Panc1 (cell line): ENCODE measurements around the gene ICA1. TPM values are rescaled to one million over a fixed set of nuclear protein-coding genes. Genes with fewer than 3 reads are reported as not detected.

Experiments used
- ATAC-seq: fragments of 200-7000 bp; cut with Tn5 transposase; 2 replicates; pipeline ENCODE4 v1.9.1; 2020; ENCODE audit warnings: mild to moderate bottlenecking, moderate library complexity
- BruUV-seq: library from RNA; stranded (reverse); fragments of 400-500 nt; replicated peaks from 2 replicates; lab custom pipeline; 2021; lab: Mats Ljungman, UMichigan
- CTCF ChIA-PET: fragments of 300-600 bp; sonication (Branson Sonifier 250); formaldehyde crosslinking; loops from one replicate; lab custom pipeline; 2022; ENCODE audit warnings: antibody characterized with exemption; lab: Charles Lee
- POLR2A ChIA-PET: fragments of 300-600 bp; sonication (Branson Sonifier 250); formaldehyde crosslinking; loops from one replicate; lab custom pipeline; 2022; ENCODE audit warnings: antibody characterized with exemption; lab: Charles Lee
- DNase-seq: peaks from one replicate; pipeline ENCODE4 v3.0.0-alpha.2; 2010; ENCODE audit warnings: low read depth, low spot score
- H3K27ac ChIP-seq: 2 replicates; pipeline ENCODE4 v1.5.1; 2011; ENCODE audit warnings: mild to moderate bottlenecking, low read length, inconsistent platforms
- H3K27me3 ChIP-seq: fragments of 200-500 bp; sonication (Bioruptor generic); 2 replicates; pipeline ENCODE4 v1.6.0; 2014; ENCODE audit warnings: low read length, inconsistent platforms; ENCODE audit not compliant: control insufficient read depth, insufficient read depth
- H3K36me3 ChIP-seq: fragments of 200-500 bp; sonication (Bioruptor generic); 2 replicates; pipeline ENCODE4 v1.5.1; 2014; ENCODE audit warnings: inconsistent platforms, mild to moderate bottlenecking, low read length, moderate library complexity; ENCODE audit not compliant: control insufficient read depth, insufficient read depth
- H3K4me1 ChIP-seq: 2 replicates; pipeline ENCODE4 v1.5.1; 2011; ENCODE audit warnings: inconsistent platforms, mild to moderate bottlenecking, low read length, moderate library complexity; ENCODE audit not compliant: control insufficient read depth, insufficient read depth
- H3K4me3 ChIP-seq, 2 experiments: 2 replicates each; pipeline ENCODE4 v1.5.1; 2011 to 2012; ENCODE audit warnings: low read depth in 2 of 2, low read length in 2 of 2, mild to moderate bottlenecking in 2 of 2, inconsistent platforms in 1 of 2, moderate library complexity in 1 of 2
- H3K9me3 ChIP-seq: fragments of 200-500 bp; sonication (Bioruptor generic); 2 replicates; pipeline ENCODE4 v1.5.1; 2014; ENCODE audit warnings: low read depth, mild to moderate bottlenecking, inconsistent platforms, low read length, moderate library complexity; ENCODE audit not compliant: control insufficient read depth, insufficient read depth
- POLR2AphosphoS5 ChIP-seq: IDR thresholded peaks from 2 replicates; pipeline ENCODE4 v1.6.1; 2012; ENCODE audit warnings: mild to moderate bottlenecking, low read depth, low read length, moderate library complexity
- SIN3A ChIP-seq: IDR thresholded peaks from 2 replicates; pipeline ENCODE4 v1.6.1; 2012; ENCODE audit warnings: low read depth, mild to moderate bottlenecking, low read length, moderate library complexity, borderline replicate concordance; ENCODE audit not compliant: insufficient read depth
- TCF7L2 ChIP-seq: IDR thresholded peaks from 2 replicates; pipeline ENCODE4 v1.6.1; 2011; ENCODE audit warnings: mild to moderate bottlenecking, low read depth, low read length, inconsistent platforms
- in situ Hi-C: cut with HindIII; loops from 2 replicates; pipeline ENCODE4 v1.10.0; 2016; ENCODE audit warnings: low sequenced_read_pairs, low pct_unique_long_range_greater_than_20kb
- intact Hi-C: fragments of 100-400 bp; cut with micrococcal nuclease; formaldehyde crosslinking; loops from one replicate; pipeline ENCODE4 v1.10.0; 2022; ENCODE audit not compliant: unreplicated experiment
- total RNA-seq: library from RNA; stranded (reverse); gene quantifications from one replicate; pipeline ENCODE4 v1.2.1, GENCODE V29; 2021; ENCODE audit not compliant: unreplicated experiment
- TF ChIP-seq, protein P1 (sequence below): fragments of 450-650 bp; IDR thresholded peaks from 2 replicates; pipeline ENCODE4 v1.5.1; 2017; ENCODE audit warnings: mild to moderate bottlenecking
- TF ChIP-seq, protein P2 (sequence below), 2 experiments: IDR thresholded peaks; 2 replicates each; pipeline ENCODE4 v1.6.1; 2011 to 2012; ENCODE audit warnings: low read depth in 2 of 2, control low read depth in 1 of 2, low read length in 1 of 2, mild to moderate bottlenecking in 1 of 2, moderate library complexity in 1 of 2; ENCODE audit not compliant: insufficient read depth in 1 of 2

The ICA1 gene
- total RNA-seq, 1 experiment from 2014 or later = 1.1 TPM

GRCh38 chr7:8229927-8230326 is 32.0 kb downstream of the ICA1 start:
- H3K9me3 ChIP-seq = no peaks in the 10 kb centered on the region
- intact Hi-C loops = no loop called here
- TF ChIP-seq, protein P1, sequence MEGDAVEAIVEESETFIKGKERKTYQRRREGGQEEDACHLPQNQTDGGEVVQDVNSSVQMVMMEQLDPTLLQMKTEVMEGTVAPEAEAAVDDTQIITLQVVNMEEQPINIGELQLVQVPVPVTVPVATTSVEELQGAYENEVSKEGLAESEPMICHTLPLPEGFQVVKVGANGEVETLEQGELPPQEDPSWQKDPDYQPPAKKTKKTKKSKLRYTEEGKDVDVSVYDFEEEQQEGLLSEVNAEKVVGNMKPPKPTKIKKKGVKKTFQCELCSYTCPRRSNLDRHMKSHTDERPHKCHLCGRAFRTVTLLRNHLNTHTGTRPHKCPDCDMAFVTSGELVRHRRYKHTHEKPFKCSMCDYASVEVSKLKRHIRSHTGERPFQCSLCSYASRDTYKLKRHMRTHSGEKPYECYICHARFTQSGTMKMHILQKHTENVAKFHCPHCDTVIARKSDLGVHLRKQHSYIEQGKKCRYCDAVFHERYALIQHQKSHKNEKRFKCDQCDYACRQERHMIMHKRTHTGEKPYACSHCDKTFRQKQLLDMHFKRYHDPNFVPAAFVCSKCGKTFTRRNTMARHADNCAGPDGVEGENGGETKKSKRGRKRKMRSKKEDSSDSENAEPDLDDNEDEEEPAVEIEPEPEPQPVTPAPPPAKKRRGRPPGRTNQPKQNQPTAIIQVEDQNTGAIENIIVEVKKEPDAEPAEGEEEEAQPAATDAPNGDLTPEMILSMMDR = no peak
- TF ChIP-seq POLR2AphosphoS5 = no peak
- no peak for TF ChIP-seq TCF7L2
- no peak for TF ChIP-seq SIN3A
- TF ChIP-seq, protein P2, sequence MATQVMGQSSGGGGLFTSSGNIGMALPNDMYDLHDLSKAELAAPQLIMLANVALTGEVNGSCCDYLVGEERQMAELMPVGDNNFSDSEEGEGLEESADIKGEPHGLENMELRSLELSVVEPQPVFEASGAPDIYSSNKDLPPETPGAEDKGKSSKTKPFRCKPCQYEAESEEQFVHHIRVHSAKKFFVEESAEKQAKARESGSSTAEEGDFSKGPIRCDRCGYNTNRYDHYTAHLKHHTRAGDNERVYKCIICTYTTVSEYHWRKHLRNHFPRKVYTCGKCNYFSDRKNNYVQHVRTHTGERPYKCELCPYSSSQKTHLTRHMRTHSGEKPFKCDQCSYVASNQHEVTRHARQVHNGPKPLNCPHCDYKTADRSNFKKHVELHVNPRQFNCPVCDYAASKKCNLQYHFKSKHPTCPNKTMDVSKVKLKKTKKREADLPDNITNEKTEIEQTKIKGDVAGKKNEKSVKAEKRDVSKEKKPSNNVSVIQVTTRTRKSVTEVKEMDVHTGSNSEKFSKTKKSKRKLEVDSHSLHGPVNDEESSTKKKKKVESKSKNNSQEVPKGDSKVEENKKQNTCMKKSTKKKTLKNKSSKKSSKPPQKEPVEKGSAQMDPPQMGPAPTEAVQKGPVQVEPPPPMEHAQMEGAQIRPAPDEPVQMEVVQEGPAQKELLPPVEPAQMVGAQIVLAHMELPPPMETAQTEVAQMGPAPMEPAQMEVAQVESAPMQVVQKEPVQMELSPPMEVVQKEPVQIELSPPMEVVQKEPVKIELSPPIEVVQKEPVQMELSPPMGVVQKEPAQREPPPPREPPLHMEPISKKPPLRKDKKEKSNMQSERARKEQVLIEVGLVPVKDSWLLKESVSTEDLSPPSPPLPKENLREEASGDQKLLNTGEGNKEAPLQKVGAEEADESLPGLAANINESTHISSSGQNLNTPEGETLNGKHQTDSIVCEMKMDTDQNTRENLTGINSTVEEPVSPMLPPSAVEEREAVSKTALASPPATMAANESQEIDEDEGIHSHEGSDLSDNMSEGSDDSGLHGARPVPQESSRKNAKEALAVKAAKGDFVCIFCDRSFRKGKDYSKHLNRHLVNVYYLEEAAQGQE (IDR thresholded peaks at IDR 0.05; ENCODE audit: insufficient read depth in 1 of 2, low read depth in 2 of 2, low read length in 1 of 2) = no peak
- POLR2A ChIA-PET = interaction anchor here (0.6 kb wide), 1 partner anchor 466 kb away, joined by 3 read pairs; no protein-coding TSS in a partner anchor
- H3K4me1 ChIP-seq = no peaks in the 10 kb centered on the region
- peaks cover 20% of the 10 kb centered on the region for H3K27me3 ChIP-seq
- no peak for ATAC-seq
- no peak for DNase-seq
- CTCF ChIA-PET = no interaction called here
- H3K27ac ChIP-seq = no peak overlapping the region
- BruUV-seq = no TSS peak
- in situ Hi-C loops = no loop called here
- no peak overlapping the region for H3K4me3 ChIP-seq
- no peaks in the 10 kb centered on the region for H3K36me3 ChIP-seq

DNA sequence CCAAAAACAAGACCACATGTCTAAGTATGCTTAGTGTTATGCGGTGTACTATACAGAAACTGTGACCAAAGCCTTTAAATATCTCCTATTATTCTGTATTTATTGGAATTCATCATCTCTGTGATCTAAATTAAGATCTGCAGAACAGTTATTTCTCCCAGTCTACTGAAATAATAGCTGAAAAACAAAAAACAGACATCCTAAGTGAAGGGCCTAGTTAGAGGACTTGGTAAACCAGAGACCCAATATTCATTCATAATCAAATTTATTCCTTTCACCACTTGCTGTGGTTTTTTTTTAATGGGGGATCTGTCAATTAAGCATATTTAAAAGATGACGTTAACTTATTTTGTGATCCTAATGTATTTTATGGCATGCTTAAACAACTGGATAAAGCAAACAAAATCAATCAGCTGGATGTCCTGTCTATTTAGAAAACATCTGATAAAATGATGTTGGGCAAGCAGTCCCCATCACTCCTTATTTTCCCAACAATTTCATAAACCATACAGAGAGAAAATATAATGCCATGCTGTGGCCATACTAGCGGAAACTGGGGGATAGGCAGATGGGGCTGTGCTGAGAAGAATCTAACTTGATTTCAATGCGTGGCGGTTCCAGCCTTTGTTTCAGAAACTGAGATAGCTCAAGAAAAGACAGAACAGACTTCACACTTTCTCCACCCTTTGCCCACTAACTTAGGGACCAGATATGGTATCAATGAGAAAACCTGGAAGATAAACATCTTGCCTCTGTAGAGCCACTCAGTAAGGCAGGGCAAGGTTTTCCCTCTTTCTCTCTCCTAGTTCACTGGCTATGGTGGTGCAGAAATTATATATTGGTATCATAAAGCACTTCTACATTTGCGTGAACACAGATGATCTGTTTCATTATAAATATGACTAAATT is 32.9 kb downstream of the ICA1 start:
- H3K4me1 ChIP-seq = no peaks in the 10 kb centered on the region
- no peaks in the 10 kb centered on the region for H3K9me3 ChIP-seq
- no peak overlapping the region for H3K4me3 ChIP-seq
- no TSS peak for BruUV-seq
- DNase-seq (no peak), ATAC-seq (no peak)
- H3K36me3 ChIP-seq = no peaks in the 10 kb centered on the region
- peaks cover 24% of the 10 kb centered on the region for H3K27me3 ChIP-seq
- H3K27ac ChIP-seq = no peak overlapping the region
- TF ChIP-seq, protein P1 = no peak
- TF ChIP-seq POLR2AphosphoS5 (no peak), SIN3A (no peak), TCF7L2 (no peak)
- TF ChIP-seq, protein P2 (IDR thresholded peaks at IDR 0.05; ENCODE audit: insufficient read depth in 1 of 2, low read depth in 2 of 2, low read length in 1 of 2) = no peak
- in situ Hi-C loops = no loop called here
- intact Hi-C loops = no loop called here
- POLR2A ChIA-PET = no interaction called here
- CTCF ChIA-PET = no interaction called here
